ENCODE measurements around the gene HIF3A. TPM values are rescaled to one million over a fixed set of nuclear protein-coding genes. Genes with fewer than 3 reads are reported as not detected.
A peak's percentile ranks its signal among the peaks of the same experiment; 100 is the strongest.
"Not testable (repeated sequence)": the region's sequence is repeated elsewhere in the genome, so short reads cannot be mapped to it uniquely, and the experiment has no call there.

The HIF3A gene
- total RNA-seq, 2 experiments from 2014 or later: not detected

DNA sequence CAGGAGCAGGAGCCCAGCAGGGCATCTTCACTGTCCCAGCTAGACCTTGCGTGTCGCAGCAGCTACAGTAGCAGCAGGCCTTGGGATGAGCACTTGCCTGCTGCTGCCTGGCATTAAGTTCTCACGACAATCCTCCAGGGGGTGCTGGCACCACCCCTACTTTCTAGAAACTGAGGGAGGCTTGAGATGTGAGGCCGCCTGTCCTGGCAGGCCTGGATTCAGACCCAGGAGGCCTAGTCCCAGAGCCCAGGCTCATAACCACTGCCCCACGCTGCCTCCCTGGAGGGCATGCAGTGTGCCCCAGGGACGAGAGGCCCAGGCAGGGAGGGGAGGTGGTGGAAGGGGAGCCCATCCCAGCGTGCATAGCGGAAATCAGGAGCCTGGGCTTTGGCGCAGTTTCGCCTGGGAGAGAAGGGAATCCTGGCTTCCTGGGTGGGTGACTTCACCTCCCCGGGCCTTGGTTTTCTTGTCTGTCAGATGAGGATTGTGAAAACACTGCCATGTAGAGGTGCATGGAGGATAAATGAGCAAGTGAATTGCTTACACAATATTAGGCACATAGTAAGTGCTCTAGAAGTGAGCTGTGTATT is 76.2 kb downstream of the HIF3A start:
- Mint-ChIP-seq H3K4me3 (no peak overlapping the region), H3K27ac (no peak overlapping the region), H3K27me3 (no peaks in the 10 kb centered on the region), H3K4me1 (ENCODE audit: low read depth) (peaks cover 34% of the 10 kb centered on the region), H3K36me3 (ENCODE audit: low read depth) (peaks cover 40% of the 10 kb centered on the region), H3K9me3 (no peaks in the 10 kb centered on the region)
- ChIA-PET CTCF (no interaction called here), POLR2A (no interaction called here)
- intact Hi-C loops (cut with DNase I, micrococcal nuclease): no loop called here
- Histone ChIP-seq H3K4me1 (ENCODE audit: insufficient read depth, low read length) (peaks cover 26% of the 10 kb centered on the region), H3K27me3 (ENCODE audit: control insufficient read depth in 1 of 2, insufficient read depth in 2 of 2, low read length in 2 of 2) (no peaks in the 10 kb centered on the region), H3K36me3 (ENCODE audit: insufficient read depth, low read length) (peaks cover 40% of the 10 kb centered on the region), H3K9me3 (ENCODE audit: control insufficient read depth in 1 of 2, insufficient read depth in 1 of 2, low read length in 2 of 2) (no peaks in the 10 kb centered on the region), H3K4me3 (ENCODE audit: low read length) (no peak overlapping the region), H3K27ac (ENCODE audit: low read depth in 1 of 2, low read length in 2 of 2) (no peak overlapping the region)
- DNase-seq: peak in 1 of 14 experiments; percentile 26
- ATAC-seq (ENCODE audit: poor library complexity): no peak
- TF ChIP-seq, protein P1, sequence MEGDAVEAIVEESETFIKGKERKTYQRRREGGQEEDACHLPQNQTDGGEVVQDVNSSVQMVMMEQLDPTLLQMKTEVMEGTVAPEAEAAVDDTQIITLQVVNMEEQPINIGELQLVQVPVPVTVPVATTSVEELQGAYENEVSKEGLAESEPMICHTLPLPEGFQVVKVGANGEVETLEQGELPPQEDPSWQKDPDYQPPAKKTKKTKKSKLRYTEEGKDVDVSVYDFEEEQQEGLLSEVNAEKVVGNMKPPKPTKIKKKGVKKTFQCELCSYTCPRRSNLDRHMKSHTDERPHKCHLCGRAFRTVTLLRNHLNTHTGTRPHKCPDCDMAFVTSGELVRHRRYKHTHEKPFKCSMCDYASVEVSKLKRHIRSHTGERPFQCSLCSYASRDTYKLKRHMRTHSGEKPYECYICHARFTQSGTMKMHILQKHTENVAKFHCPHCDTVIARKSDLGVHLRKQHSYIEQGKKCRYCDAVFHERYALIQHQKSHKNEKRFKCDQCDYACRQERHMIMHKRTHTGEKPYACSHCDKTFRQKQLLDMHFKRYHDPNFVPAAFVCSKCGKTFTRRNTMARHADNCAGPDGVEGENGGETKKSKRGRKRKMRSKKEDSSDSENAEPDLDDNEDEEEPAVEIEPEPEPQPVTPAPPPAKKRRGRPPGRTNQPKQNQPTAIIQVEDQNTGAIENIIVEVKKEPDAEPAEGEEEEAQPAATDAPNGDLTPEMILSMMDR (IDR thresholded peaks at IDR 0.05): no peak

DNA sequence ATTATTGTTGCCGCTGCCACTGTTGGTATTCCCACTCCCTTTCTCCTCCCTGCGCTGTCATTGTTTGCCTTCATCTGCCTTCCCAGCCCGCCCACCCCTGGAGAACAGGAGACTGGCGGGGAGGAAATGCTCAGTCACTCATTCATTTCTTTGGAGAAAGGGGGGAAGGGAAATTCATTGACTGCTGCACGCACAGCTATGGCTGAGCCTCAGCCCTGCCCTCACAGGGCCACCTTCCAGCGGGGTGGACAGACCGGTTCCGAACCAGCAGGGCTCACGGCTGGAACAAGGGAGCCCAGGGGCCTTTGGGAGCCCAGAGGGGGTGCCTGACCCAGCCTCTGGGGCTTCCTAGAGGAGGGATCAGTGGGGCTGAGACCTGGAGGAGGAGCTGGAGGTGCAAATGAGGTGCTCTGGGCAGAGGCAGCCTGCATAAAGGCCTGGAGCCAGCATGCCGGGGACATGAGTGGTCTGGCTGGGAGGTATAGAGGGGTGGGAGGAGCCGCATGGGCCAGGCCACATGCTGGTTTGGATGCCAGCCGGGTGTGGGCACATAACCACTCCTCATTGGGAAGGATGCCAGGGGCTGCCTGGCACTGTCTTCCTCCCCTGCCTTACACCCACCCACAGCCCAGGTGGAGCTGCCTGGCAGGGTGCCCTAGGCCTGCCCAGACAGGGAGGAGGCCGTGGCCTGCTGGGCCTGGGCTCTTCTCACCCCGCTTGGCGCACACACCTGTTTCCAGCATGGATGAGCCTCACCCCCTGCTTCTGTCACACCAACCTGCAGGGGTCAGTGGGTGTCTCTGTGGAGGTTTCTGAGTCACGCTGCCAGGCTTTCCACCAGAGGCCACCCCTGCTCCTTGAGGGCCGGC is 76.9 kb downstream of the HIF3A start:
- DNase-seq (peak in 1 of 14 experiments; percentile 25), ATAC-seq (ENCODE audit: poor library complexity) (no peak)
- Histone ChIP-seq H3K9me3 (ENCODE audit: control insufficient read depth in 1 of 2, insufficient read depth in 1 of 2, low read length in 2 of 2) (no peaks in the 10 kb centered on the region), H3K27ac (ENCODE audit: low read depth in 1 of 2, low read length in 2 of 2) (no peak overlapping the region), H3K36me3 (ENCODE audit: insufficient read depth, low read length) (peaks cover 43% of the 10 kb centered on the region), H3K27me3 (ENCODE audit: control insufficient read depth in 1 of 2, insufficient read depth in 2 of 2, low read length in 2 of 2) (no peaks in the 10 kb centered on the region), H3K4me1 (ENCODE audit: insufficient read depth, low read length) (peaks cover 26% of the 10 kb centered on the region), H3K4me3 (ENCODE audit: low read length) (no peak overlapping the region)
- POLR2A ChIA-PET: no interaction called here
- H3K27ac Mint-ChIP-seq: no peak overlapping the region
- intact Hi-C loops (cut with DNase I, micrococcal nuclease): no loop called here
- no peaks in the 10 kb centered on the region for H3K27me3 Mint-ChIP-seq
- H3K9me3 Mint-ChIP-seq: no peaks in the 10 kb centered on the region
- H3K36me3 Mint-ChIP-seq (ENCODE audit: low read depth): peaks cover 45% of the 10 kb centered on the region
- no peak overlapping the region for H3K4me3 Mint-ChIP-seq
- H3K4me1 Mint-ChIP-seq (ENCODE audit: low read depth): peaks cover 32% of the 10 kb centered on the region
- TF ChIP-seq, protein P1 (IDR thresholded peaks at IDR 0.05): no peak
- CTCF ChIA-PET: no interaction called here

DNA sequence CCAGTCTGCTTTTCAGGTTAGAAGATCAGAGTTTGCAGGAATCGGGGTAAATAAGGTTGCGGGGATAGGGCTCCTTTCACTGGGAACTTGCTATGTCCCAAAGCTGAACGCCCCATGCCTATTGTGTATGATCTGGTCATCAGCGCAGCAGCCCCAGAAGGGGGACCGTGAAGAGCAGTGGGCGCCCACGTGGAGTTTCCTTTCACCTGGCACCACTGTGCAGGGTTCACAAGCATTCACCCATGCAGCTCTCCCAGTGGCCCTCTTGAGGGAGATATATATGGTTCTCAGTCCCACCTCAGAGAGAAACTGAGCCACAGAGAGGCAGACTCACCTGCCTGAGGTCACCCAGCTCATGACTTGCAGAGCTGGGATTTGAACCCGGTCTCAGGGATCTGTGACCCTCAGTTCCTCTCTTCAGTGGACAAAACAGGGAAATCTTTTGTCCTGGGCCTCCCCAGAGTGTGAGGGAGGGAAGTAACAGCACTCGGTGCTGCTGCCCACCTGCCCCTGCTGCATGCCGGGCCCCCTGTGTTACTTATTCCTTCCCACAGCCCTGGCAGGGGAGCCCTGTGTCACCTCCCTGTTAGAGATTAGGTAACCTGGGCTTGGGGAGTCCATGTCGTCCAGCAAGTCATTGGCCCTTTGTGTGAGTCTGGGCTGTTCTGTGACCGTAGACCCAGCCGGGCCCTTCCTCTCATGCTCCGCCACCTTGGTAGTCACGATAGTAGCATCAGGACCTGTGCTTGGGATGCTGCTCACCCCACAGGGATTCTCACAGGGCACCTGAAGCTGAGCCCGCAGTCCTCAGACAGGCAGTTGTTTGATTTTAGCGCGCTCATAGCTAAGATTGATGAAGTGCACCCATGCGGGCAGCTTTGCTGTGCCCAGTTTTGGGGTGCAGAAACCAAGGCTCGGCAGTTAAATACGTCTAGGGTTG is 78.0 kb downstream of the HIF3A start:
- Mint-ChIP-seq H3K4me3 (no peak overlapping the region), H3K27me3 (no peaks in the 10 kb centered on the region), H3K36me3 (ENCODE audit: low read depth) (peaks cover 49% of the 10 kb centered on the region), H3K4me1 (ENCODE audit: low read depth) (peaks cover 27% of the 10 kb centered on the region), H3K9me3 (no peaks in the 10 kb centered on the region), H3K27ac (no peak overlapping the region)
- Histone ChIP-seq H3K4me3 (ENCODE audit: low read length) (no peak overlapping the region), H3K36me3 (ENCODE audit: insufficient read depth, low read length) (peaks cover 54% of the 10 kb centered on the region), H3K27ac (ENCODE audit: low read depth in 1 of 2, low read length in 2 of 2) (no peak overlapping the region), H3K4me1 (ENCODE audit: insufficient read depth, low read length) (peaks cover 26% of the 10 kb centered on the region), H3K27me3 (ENCODE audit: control insufficient read depth in 1 of 2, insufficient read depth in 2 of 2, low read length in 2 of 2) (no peaks in the 10 kb centered on the region), H3K9me3 (ENCODE audit: control insufficient read depth in 1 of 2, insufficient read depth in 1 of 2, low read length in 2 of 2) (no peaks in the 10 kb centered on the region)
- DNase-seq (peak in 1 of 14 experiments; percentile 17), ATAC-seq (ENCODE audit: poor library complexity) (no peak)
- intact Hi-C loops (cut with DNase I, micrococcal nuclease): no loop called here
- TF ChIP-seq, protein P1 (IDR thresholded peaks at IDR 0.05): no peak
- ChIA-PET POLR2A (no interaction called here), CTCF (no interaction called here)

DNA sequence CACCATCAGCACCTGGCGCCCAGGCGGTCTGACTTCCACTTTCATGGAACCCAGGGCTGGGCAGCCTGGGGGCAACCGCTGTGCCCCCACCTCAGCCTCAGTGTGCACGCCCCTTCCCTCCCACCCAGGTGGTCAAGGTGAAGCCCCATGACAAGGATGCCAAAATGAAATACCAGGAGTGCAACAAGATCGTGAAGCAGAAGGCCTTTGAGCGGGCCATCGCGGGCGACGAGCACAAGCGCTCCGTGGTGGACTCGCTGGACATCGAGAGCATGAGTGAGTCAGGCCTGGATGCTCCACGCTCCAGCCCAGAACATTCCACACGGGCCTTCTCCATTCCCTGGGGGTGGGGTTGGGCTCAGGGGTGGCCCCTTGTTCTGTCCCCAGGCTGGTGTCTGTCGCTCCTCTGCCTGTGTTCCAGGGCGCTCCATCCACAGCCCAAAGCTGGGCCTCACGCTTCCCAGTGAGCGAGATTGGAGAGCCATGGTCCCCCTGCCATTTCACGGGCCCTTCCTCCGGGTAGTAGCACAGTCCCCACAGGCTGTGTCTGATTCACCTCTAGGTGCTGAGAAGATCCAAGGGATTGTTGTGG is 78.7 kb downstream of the HIF3A start:
- POLR2A ChIA-PET, DNase-seq: not testable (repeated sequence)

More for the DNA sequence above, 78.7 kb downstream of the HIF3A start:
- H3K9me3 Mint-ChIP-seq; H3K27ac ChIP-seq (ENCODE audit: low read depth in 1 of 2, low read length in 2 of 2); intact Hi-C loops (cut with DNase I, micrococcal nuclease); H3K27me3 ChIP-seq (ENCODE audit: control insufficient read depth in 1 of 2, insufficient read depth in 2 of 2, low read length in 2 of 2); H3K27me3 Mint-ChIP-seq; H3K9me3 ChIP-seq (ENCODE audit: control insufficient read depth in 1 of 2, insufficient read depth in 1 of 2, low read length in 2 of 2); ATAC-seq (ENCODE audit: poor library complexity); H3K4me3 Mint-ChIP-seq; CTCF ChIA-PET; H3K4me3 ChIP-seq (ENCODE audit: low read length); H3K27ac Mint-ChIP-seq: not testable (repeated sequence)
- Histone ChIP-seq H3K4me1 (ENCODE audit: insufficient read depth, low read length) (peaks cover 26% of the 10 kb centered on the region), H3K36me3 (ENCODE audit: insufficient read depth, low read length) (peaks cover 57% of the 10 kb centered on the region)
- H3K36me3 Mint-ChIP-seq (ENCODE audit: low read depth): peaks cover 55% of the 10 kb centered on the region
- peaks cover 27% of the 10 kb centered on the region for H3K4me1 Mint-ChIP-seq (ENCODE audit: low read depth)

All from CD4-positive, alpha-beta T cell (primary cell).